ENCODE measurements around the gene ERC1. TPM values are rescaled to one million over a fixed set of nuclear protein-coding genes. Genes with fewer than 3 reads are reported as not detected.
"Not testable (repeated sequence)": the region's sequence is repeated elsewhere in the genome, so short reads cannot be mapped to it uniquely, and the experiment has no call there.

Gene ERC1
- total RNA-seq, 1 donor from 2014 or later = 82.2 TPM

GRCh38 chr12:1099158-1099557 lies 108.1 kb downstream of the ERC1 start:
- Mint-ChIP-seq H3K36me3 (ENCODE audit: unreplicated experiment) (no peaks in the 10 kb centered on the region), H3K4me1 (ENCODE audit: low read depth, unreplicated experiment) (peaks cover 11% of the 10 kb centered on the region), H3K27me3 (ENCODE audit: unreplicated experiment) (peaks cover 3% of the 10 kb centered on the region), H3K27ac (ENCODE audit: unreplicated experiment) (no peak overlapping the region), H3K9me3 (ENCODE audit: unreplicated experiment) (peaks cover 2% of the 10 kb centered on the region), H3K4me3 (ENCODE audit: unreplicated experiment) (no peak overlapping the region)
- DNase-seq = no peak
- no peak for TF ChIP-seq CTCF (IDR thresholded peaks at IDR 0.05; ENCODE audit: partially characterized antibody, unreplicated experiment)

GRCh38 chr12:1099618-1100017 lies 108.6 kb downstream of the ERC1 start:
- not testable (repeated sequence) for H3K27ac Mint-ChIP-seq (ENCODE audit: unreplicated experiment); DNase-seq; H3K9me3 Mint-ChIP-seq (ENCODE audit: unreplicated experiment); H3K27me3 Mint-ChIP-seq (ENCODE audit: unreplicated experiment); H3K4me3 Mint-ChIP-seq (ENCODE audit: unreplicated experiment); H3K36me3 Mint-ChIP-seq (ENCODE audit: unreplicated experiment)
- H3K4me1 Mint-ChIP-seq (ENCODE audit: low read depth, unreplicated experiment) = peaks cover 13% of the 10 kb centered on the region

GRCh38 chr12:1102115-1102514 lies 111.1 kb downstream of the ERC1 start:
- Mint-ChIP-seq H3K9me3 (ENCODE audit: unreplicated experiment) (peaks cover 2% of the 10 kb centered on the region), H3K36me3 (ENCODE audit: unreplicated experiment) (no peaks in the 10 kb centered on the region), H3K4me1 (ENCODE audit: low read depth, unreplicated experiment) (peaks cover 13% of the 10 kb centered on the region), H3K27me3 (ENCODE audit: unreplicated experiment) (peaks cover 3% of the 10 kb centered on the region), H3K27ac (ENCODE audit: unreplicated experiment) (no peak overlapping the region), H3K4me3 (ENCODE audit: unreplicated experiment) (no peak overlapping the region)
- DNase-seq = no peak
- no peak for TF ChIP-seq CTCF (IDR thresholded peaks at IDR 0.05; ENCODE audit: partially characterized antibody, unreplicated experiment)

- peaks cover 13% of the 10 kb centered on the region for H3K4me1 Mint-ChIP-seq (ENCODE audit: low read depth, unreplicated experiment)
- no peak overlapping the region for H3K4me3 Mint-ChIP-seq (ENCODE audit: unreplicated experiment)
- TF ChIP-seq CTCF (IDR thresholded peaks at IDR 0.05; ENCODE audit: partially characterized antibody, unreplicated experiment) = no peak
- DNase-seq = no peak
- H3K9me3 Mint-ChIP-seq (ENCODE audit: unreplicated experiment) = peaks cover 2% of the 10 kb centered on the region
- peaks cover 3% of the 10 kb centered on the region for H3K27me3 Mint-ChIP-seq (ENCODE audit: unreplicated experiment)
- no peak overlapping the region for H3K27ac Mint-ChIP-seq (ENCODE audit: unreplicated experiment)
- no peaks in the 10 kb centered on the region for H3K36me3 Mint-ChIP-seq (ENCODE audit: unreplicated experiment)
Measured at GRCh38 chr12:1102791-1103450, 111.9 kb downstream of the ERC1 start.

GRCh38 chr12:1103632-1104031 lies 112.6 kb downstream of the ERC1 start:
- Mint-ChIP-seq H3K27ac (ENCODE audit: unreplicated experiment) (no peak overlapping the region), H3K4me3 (ENCODE audit: unreplicated experiment) (no peak overlapping the region), H3K4me1 (ENCODE audit: low read depth, unreplicated experiment) (peaks cover 12% of the 10 kb centered on the region), H3K27me3 (ENCODE audit: unreplicated experiment) (peaks cover 3% of the 10 kb centered on the region), H3K9me3 (ENCODE audit: unreplicated experiment) (peaks cover 2% of the 10 kb centered on the region), H3K36me3 (ENCODE audit: unreplicated experiment) (no peaks in the 10 kb centered on the region)
- TF ChIP-seq CTCF (IDR thresholded peaks at IDR 0.05; ENCODE audit: partially characterized antibody, unreplicated experiment) = no peak
- DNase-seq = no peak

Measured in glutamatergic neuron (in vitro differentiated cells).